Tibial artery (tissue), 4 donors: ENCODE measurements around the gene WDR86.

Source experiments
- DNase-seq, 2 donors: peaks; one replicate each; pipeline ENCODE4 v3.0.0-alpha.2; 2019
- H3K27ac ChIP-seq, 2 donors: fragments of 200-600 bp; sonication (generic) in 1 of 2; 1 replicate in 1 of 2; 2 replicates in 1 of 2; pipeline ENCODE4 v1.5.1; 2018 to 2019; ENCODE audit warnings: mild to moderate bottlenecking in 1 of 2
- H3K27me3 ChIP-seq, 2 donors: fragments of 200-600 bp; sonication (generic) in 1 of 2; one replicate each; pipeline versions ENCODE4 v1.5.1 to v1.6.0; 2016 to 2019
- H3K36me3 ChIP-seq, 3 donors: fragments of 200-600 bp; sonication (generic) in 2 of 3; one replicate each; pipeline ENCODE4 v1.5.1; 2016 to 2019; ENCODE audit warnings: mild to moderate bottlenecking in 2 of 3
- H3K4me1 ChIP-seq, 4 donors: fragments of 200-600 bp; sonication (generic) in 2 of 4; 1 replicate in 3 of 4; 2 replicates in 1 of 4; pipeline ENCODE4 v1.5.1; 2016 to 2019
- H3K4me3 ChIP-seq, 2 donors: fragments of 200-600 bp; sonication (generic) in 1 of 2; 1 replicate in 1 of 2; 2 replicates in 1 of 2; pipeline ENCODE4 v1.5.1; 2018 to 2019; ENCODE audit warnings: mild to moderate bottlenecking in 2 of 2
- H3K9me3 ChIP-seq, 3 donors: fragments of 200-600 bp; sonication (generic) in 1 of 3; one replicate each; pipeline ENCODE4 v1.5.1; 2016 to 2019
- CTCF ChIP-seq, 2 experiments: fragments of 200-600 bp in 1 of 2; fragments of 450-650 bp in 1 of 2; IDR thresholded peaks; one replicate each; pipeline ENCODE4 v1.5.1; 2017 to 2019; ENCODE audit warnings: antibody characterized with exemption in 2 of 2, mild to moderate bottlenecking in 1 of 2, moderate library complexity in 1 of 2
- intact Hi-C: fragments of 100-400 bp; cut with DNase I; formaldehyde crosslinking; loops from one replicate; pipeline ENCODE4 v1.15.0; 2023; ENCODE audit warnings: low total_unique reads

The WDR86 gene

GRCh38 chr7:151392426-151392825, 17.4 kb downstream of the WDR86 start:
- Histone ChIP-seq H3K27me3 (peaks cover 0 to 30% of the 10 kb centered on the region in 2 donors), H3K27ac (no peak overlapping the region), H3K4me3 (no peak overlapping the region), H3K9me3 (no peaks in the 10 kb centered on the region), H3K36me3 (peaks cover 0 to 6% (median 0%) of the 10 kb centered on the region in 3 donors), H3K4me1 (peaks cover 0 to 3% (median 0%) of the 10 kb centered on the region in 4 donors)
- DNase-seq: no peak
- intact Hi-C loops: no loop called here
- no peak for TF ChIP-seq CTCF (IDR thresholded peaks at IDR 0.05)

DNA sequence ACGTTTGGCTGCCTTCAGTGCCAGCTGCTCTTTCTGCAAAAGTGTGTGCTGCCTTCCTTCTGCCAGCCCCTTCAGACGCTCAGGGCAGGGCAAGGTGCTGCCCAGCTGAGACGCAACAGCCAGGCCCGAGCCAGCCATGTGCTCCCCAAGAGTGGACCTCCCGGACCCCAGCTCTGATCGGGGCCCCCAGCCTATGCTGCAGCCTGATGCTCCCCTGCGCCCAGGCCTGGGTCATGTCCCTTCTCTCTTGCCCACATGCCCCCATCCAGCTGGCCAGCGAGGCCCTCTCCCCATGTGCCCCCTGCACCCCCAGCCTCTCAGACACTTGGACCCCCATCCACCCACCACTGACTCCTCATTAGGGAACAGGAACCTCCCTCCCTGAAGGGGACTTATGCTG, 17.8 kb downstream of the WDR86 start:
- H3K4me1 ChIP-seq: peaks cover 0 to 5% (median 0%) of the 10 kb centered on the region in 4 donors
- no peaks in the 10 kb centered on the region for H3K9me3 ChIP-seq
- no peak for TF ChIP-seq CTCF (IDR thresholded peaks at IDR 0.05)
- H3K27ac ChIP-seq: no peak overlapping the region
- no peak for DNase-seq
- intact Hi-C loops: no loop called here
- H3K36me3 ChIP-seq: peaks cover 0 to 6% (median 0%) of the 10 kb centered on the region in 3 donors
- H3K27me3 ChIP-seq: peaks cover 0 to 30% of the 10 kb centered on the region in 2 donors
- H3K4me3 ChIP-seq: no peak overlapping the region

- Histone ChIP-seq H3K27ac (no peak overlapping the region), H3K36me3 (peaks cover 0 to 6% (median 0%) of the 10 kb centered on the region in 3 donors), H3K9me3 (no peaks in the 10 kb centered on the region), H3K4me3 (no peak overlapping the region), H3K4me1 (peaks cover 0 to 9% (median 2%) of the 10 kb centered on the region in 4 donors), H3K27me3 (peaks cover 0 to 30% of the 10 kb centered on the region in 2 donors)
- no peak for TF ChIP-seq CTCF (IDR thresholded peaks at IDR 0.05)
- DNase-seq: no peak
- intact Hi-C loops: no loop called here
These were observed 18.5 kb downstream of the WDR86 start for GRCh38 chr7:151391358-151391730.

DNA sequence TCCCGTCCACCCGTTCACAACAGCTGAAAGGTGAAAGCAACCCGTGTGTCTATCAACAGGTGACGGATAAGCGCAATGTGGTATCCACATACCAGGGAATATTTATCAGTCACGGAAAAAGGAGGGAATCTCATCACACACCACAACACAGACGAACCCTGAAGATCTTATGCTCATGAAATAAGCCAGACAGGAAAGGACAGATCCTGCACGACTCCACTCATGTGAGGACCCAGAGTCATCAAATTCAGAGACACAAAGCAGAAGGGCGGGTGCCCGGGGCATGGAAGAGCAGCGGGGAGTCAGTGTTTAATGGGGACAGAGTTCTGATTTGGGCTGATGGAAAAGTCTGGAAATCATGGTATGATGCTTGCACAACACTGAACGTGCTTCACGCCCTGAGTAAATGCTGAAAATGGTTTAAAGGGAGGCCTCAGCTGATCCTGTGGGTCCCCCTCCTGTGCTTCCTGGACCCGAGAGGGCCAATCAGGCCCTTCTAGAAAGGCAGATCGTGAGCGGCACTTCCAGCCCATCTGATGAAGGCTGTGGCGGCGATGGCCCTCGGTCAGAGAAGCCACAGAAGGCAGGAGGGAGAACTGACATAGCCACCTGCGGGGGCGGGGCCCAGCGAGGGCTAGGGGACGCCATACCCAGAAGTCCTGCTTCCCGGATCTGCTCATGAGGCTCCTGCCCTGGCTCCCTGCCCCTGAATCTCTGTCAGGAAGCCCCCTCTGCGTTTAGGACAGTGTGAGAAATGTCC, 19.1 kb downstream of the WDR86 start:
- intact Hi-C loops: no loop called here
- DNase-seq: no peak
- Histone ChIP-seq H3K36me3 (peaks cover 0 to 4% (median 0%) of the 10 kb centered on the region in 3 donors), H3K4me3 (no peak overlapping the region), H3K9me3 (no peaks in the 10 kb centered on the region), H3K27me3 (peaks cover 0 to 25% of the 10 kb centered on the region in 2 donors), H3K27ac (no peak overlapping the region), H3K4me1 (peaks cover 0 to 14% (median 6%) of the 10 kb centered on the region in 4 donors)
- TF ChIP-seq CTCF (IDR thresholded peaks at IDR 0.05): no peak

DNA sequence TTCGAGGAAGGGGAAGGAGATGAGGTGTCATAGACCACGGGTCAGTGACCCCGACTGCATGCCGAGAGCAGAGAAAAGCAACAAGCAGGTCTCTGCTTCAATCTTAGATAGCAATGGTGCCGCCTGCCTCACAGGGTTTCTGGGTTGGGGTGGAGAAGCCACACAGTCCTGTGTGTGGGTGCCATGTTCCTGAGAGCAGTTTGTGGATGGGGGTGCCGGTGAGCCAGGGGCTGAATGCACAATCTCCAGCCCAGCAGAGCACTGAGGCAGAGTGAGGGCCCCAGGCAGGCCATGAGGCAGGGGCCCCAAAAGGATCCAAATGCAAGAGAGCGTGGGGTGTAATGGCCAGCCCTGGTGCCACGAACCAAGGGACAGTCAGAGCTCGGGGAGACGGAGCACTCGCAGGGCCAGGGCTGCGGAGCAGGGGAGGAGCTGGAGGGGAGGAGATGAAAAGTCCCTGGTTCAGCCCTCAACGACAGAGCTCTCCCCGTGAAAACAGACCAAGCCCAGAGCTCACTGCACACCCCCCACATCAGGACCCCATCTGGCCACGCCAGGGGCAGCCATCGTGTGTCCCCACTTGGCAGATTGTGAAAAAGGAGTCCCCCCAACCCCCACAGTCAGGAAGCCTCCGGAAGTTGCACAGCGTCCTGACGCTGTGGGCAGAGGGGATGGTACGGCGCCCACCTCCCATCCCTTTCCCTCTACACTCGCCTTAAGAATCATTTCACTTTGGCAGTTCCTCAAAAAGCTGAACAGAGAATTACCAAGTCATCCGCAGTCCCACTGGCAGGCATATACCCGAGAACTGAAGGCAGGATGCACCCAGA, 19.9 kb downstream of the WDR86 start:
- peaks cover 0 to 20% (median 14%) of the 10 kb centered on the region in 4 donors for H3K4me1 ChIP-seq
- no peaks in the 10 kb centered on the region for H3K9me3 ChIP-seq
- DNase-seq: no peak
- intact Hi-C loops: no loop called here
- no peaks in the 10 kb centered on the region for H3K36me3 ChIP-seq
- H3K27me3 ChIP-seq: peaks cover 0 to 19% of the 10 kb centered on the region in 2 donors
- no peak overlapping the region for H3K27ac ChIP-seq
- H3K4me3 ChIP-seq: no peak overlapping the region
- TF ChIP-seq CTCF (IDR thresholded peaks at IDR 0.05): no peak
